ENCODE data around the gene HOXA4. TPM values are rescaled to one million over a fixed set of nuclear protein-coding genes. Genes with fewer than 3 reads are reported as not detected.

HOXA4 gene
- total and polyA plus RNA-seq, 12 donors = 3.3 to 12.6 (median 6.8) TPM

DNA sequence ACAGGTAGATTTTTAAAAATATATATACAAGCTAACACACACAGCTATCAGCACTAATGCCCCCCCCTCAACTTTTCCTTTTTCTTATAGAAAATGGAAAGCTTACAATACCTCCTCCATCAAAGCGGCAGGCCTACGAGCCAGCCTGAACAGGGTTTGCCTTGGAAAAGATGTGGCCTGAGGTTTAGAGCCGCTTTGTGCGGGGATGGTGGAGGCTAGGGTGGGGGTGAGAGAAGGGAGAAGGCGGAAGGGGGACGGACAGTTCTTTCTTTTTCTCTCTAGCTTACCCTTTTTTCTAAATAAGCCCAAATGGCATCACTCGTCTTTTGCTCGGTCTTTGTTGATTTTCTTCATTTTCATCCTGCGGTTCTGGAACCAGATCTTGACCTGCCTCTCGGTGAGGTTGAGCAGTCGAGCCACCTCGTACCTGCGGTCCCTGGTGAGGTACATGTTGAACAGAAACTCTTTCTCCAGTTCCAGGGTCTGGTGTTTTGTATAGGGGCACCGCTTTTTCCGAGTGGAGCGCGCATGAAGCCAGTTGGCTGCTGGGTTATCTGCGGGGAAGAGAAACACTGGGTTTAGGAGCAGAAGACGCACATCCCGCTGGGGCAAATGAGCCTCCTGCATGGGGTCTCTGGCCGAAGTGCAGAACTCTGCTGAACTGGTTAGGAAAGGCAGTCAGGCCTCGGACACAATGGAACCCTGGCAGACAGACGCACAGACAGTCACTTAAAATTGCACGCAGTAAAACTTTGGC lies 32.9 kb upstream of the HOXA4 start:
- DNase-seq = peak in 1 of 7 donors; percentile 14
- intact Hi-C loops (cut with DNase I) = loop anchor here (5.0 to 10.0 kb wide), 4 partner anchors 789 to 1279 kb away; no protein-coding TSS in a partner anchor
- Histone ChIP-seq H3K27me3 (peaks cover 35% of the 10 kb centered on the region), H3K27ac (peak overlapping the region in 1 of 5 donors; percentile 74), H3K9me3 (replicated peaks in 1 of 3) (no peaks in the 10 kb centered on the region), H3K4me1 (replicated peaks in 1 of 2) (peaks cover 4 to 24% of the 10 kb centered on the region in 2 donors), H3K36me3 (replicated peaks in 1 of 2) (no peaks in the 10 kb centered on the region), H3K4me3 (peak overlapping the region in 1 of 4 donors; percentile 60)
- no peak for TF ChIP-seq POLR2A (IDR thresholded peaks at IDR 0.05)
- TF ChIP-seq, protein P1, sequence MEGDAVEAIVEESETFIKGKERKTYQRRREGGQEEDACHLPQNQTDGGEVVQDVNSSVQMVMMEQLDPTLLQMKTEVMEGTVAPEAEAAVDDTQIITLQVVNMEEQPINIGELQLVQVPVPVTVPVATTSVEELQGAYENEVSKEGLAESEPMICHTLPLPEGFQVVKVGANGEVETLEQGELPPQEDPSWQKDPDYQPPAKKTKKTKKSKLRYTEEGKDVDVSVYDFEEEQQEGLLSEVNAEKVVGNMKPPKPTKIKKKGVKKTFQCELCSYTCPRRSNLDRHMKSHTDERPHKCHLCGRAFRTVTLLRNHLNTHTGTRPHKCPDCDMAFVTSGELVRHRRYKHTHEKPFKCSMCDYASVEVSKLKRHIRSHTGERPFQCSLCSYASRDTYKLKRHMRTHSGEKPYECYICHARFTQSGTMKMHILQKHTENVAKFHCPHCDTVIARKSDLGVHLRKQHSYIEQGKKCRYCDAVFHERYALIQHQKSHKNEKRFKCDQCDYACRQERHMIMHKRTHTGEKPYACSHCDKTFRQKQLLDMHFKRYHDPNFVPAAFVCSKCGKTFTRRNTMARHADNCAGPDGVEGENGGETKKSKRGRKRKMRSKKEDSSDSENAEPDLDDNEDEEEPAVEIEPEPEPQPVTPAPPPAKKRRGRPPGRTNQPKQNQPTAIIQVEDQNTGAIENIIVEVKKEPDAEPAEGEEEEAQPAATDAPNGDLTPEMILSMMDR (IDR thresholded peaks at IDR 0.05) = no peak
- WGBS, 4 donors = 72 to 84% (median 79%) methylated on average over 22 to 24 of the region's 24 CpGs

DNA sequence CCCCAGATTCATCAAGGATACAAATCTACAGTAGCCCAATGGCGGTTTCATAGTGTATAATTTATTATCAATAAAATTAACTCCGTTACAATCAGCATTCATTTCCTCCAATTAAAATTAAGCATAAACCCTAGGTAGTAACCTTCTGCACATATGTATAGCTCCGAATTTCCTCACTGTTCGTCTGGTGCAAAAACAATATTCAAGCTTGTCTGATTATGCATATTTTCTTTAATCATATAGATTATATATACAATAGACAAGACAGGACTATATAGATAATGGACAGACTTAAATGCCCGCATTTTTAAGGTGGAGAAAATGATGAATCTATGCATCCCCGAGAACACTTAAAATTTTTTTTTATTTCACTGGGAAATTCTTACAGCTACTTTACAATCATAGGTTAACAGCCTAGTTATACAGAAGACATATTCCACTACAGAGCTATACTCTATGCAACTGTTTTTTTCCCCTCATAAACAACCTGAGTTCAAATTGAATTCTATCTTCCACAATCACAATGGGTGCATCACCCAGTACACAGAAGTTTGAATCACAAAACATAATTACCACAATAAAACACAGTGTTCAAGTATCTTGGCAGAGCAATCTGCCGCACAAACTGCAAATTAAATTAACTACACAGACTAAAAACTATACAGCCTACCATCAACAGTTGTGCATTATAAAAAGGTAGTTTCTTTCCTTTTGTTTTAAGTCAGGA lies 32.2 kb upstream of the HOXA4 start:
- no peak for DNase-seq
- H3K9me3 ChIP-seq (replicated peaks in 1 of 3) = no peaks in the 10 kb centered on the region
- TF ChIP-seq, protein P1 (IDR thresholded peaks at IDR 0.05) = no peak
- H3K27ac ChIP-seq = no peak overlapping the region
- H3K4me1 ChIP-seq (replicated peaks in 1 of 2) = peaks cover 4 to 24% of the 10 kb centered on the region in 2 donors
- peak overlapping the region in 1 of 4 donors; percentile 14 for H3K4me3 ChIP-seq
- peaks cover 27% of the 10 kb centered on the region for H3K27me3 ChIP-seq
- intact Hi-C loops (cut with DNase I) = loop anchor here (5.0 to 10.0 kb wide), 4 partner anchors 788 to 1278 kb away; no protein-coding TSS in a partner anchor
- H3K36me3 ChIP-seq (replicated peaks in 1 of 2) = no peaks in the 10 kb centered on the region
- 78 to 87% (median 86%) methylated on average over 7 of the region's 7 CpGs for WGBS, 4 donors

DNA sequence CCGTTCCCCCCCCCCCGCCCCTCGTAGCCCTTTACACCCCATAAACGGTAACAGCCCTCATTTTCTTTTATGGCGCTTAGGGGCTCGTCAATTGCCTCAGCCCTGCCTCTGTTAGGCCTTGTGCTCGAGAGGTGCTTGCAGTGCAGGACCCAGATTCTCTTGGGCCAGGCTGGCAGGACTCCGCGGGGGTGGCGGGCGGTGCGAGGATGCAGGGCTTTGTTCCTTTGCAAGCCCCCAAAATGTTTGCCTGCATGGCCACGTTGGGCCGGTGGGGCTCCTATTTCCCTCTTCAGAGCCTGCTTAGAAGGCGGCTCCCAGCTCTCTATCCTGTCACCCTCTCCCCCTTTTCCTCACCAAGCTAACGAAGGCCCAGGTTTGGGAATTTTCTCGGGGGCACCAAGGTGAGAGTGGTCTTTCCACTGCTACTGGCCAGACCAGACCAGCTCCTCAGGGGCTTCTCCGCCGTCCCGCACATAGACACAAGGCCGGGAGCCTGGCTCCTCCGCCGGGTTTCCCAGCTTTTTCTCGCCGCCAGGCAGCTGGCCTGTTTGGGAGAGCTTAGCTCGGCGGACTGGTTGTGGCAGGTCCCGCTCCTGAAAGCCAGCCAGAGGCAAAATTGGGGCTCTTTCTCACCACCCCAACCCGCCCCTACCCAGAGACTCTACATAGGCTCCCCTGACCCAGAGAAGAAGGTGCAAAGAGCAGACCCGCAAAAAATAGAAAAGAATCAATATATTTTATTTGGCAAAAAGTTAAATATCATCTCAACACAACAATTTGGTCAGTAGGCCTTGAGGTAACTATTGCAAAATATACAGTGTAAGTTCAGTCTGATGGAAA lies 31.4 kb upstream of the HOXA4 start:
- Histone ChIP-seq H3K36me3 (replicated peaks in 1 of 2) (no peaks in the 10 kb centered on the region), H3K27me3 (peaks cover 22% of the 10 kb centered on the region), H3K4me1 (replicated peaks in 1 of 2) (peaks cover 4 to 24% of the 10 kb centered on the region in 2 donors), H3K27ac (no peak overlapping the region), H3K4me3 (no peak overlapping the region), H3K9me3 (replicated peaks in 1 of 3) (no peaks in the 10 kb centered on the region)
- TF ChIP-seq, protein P1 (IDR thresholded peaks at IDR 0.05) = no peak
- no peak for TF ChIP-seq POLR2A (IDR thresholded peaks at IDR 0.05)
- WGBS, 4 donors = 65 to 72% (median 69%) methylated on average over 24 to 30 of the region's 30 CpGs
- DNase-seq = peak in 1 of 7 donors; percentile 19
- intact Hi-C loops (cut with DNase I) = loop anchor here (5.0 to 10.0 kb wide), 4 partner anchors 787 to 1277 kb away; no protein-coding TSS in a partner anchor
